Skeletal muscle tissue (tissue), 4 donors: Measurements from ENCODE around the gene ATP2B1. TPM values are rescaled to one million over a fixed set of nuclear protein-coding genes. Genes with fewer than 3 reads are reported as not detected.
A peak's percentile ranks its signal among the peaks of the same experiment; 100 is the strongest.

Experiments
- H3K27ac ChIP-seq: one replicate; pipeline ENCODE4 v1.7.0; 2013; ENCODE audit warnings: mild to moderate bottlenecking, low read depth, low read length, inconsistent platforms
- H3K27me3 ChIP-seq, 3 donors: one replicate each; pipeline ENCODE4 v1.7.0; 2013; ENCODE audit warnings: low read length in 3 of 3; ENCODE audit not compliant: control insufficient read depth in 3 of 3, insufficient read depth in 3 of 3
- H3K36me3 ChIP-seq, 3 donors: one replicate each; pipeline ENCODE4 v1.7.0; 2013; ENCODE audit warnings: low read length in 3 of 3; ENCODE audit not compliant: control insufficient read depth in 3 of 3, insufficient read depth in 3 of 3
- H3K4me1 ChIP-seq, 3 donors: one replicate each; pipeline ENCODE4 v1.7.0; 2013; ENCODE audit warnings: low read length in 3 of 3, mild to moderate bottlenecking in 3 of 3; ENCODE audit not compliant: control insufficient read depth in 3 of 3, insufficient read depth in 3 of 3
- H3K4me3 ChIP-seq, 3 donors: one replicate each; pipeline ENCODE4 v1.7.0; 2013; ENCODE audit warnings: low read length in 3 of 3
- H3K9ac ChIP-seq, 3 donors: one replicate each; pipeline ENCODE4 v1.7.0; 2013; ENCODE audit warnings: low read length in 3 of 3, mild to moderate bottlenecking in 3 of 3, moderate library complexity in 2 of 3, low read depth in 1 of 3
- H3K9me3 ChIP-seq, 3 donors: one replicate each; pipeline ENCODE4 v1.7.0; 2013; ENCODE audit warnings: low read length in 3 of 3; ENCODE audit not compliant: control insufficient read depth in 3 of 3
- total RNA-seq: library from RNA; depleted of rRNA; stranded (reverse); fragments of >200 nt; gene quantifications from one replicate; pipeline ENCODE4 v1.2.3, GENCODE V29; 2014
- donor health status: Osteomylitis.

Gene ATP2B1
- total RNA-seq, 1 donor from 2014 or later: 127 TPM

- Histone ChIP-seq H3K36me3 (no peaks in the 10 kb centered on the region), H3K27me3 (no peaks in the 10 kb centered on the region), H3K9ac (no peak overlapping the region), H3K4me3 (no peak overlapping the region), H3K27ac (no peak overlapping the region), H3K9me3 (no peaks in the 10 kb centered on the region), H3K4me1 (peaks cover 6 to 20% (median 13%) of the 10 kb centered on the region in 3 donors)
Observed at GRCh38 chr12:89694542-89694941, 14.1 kb downstream of the ATP2B1 start.

GRCh38 chr12:89693639-89694202, 14.9 kb downstream of the ATP2B1 start:
- no peak overlapping the region for H3K9ac ChIP-seq

GRCh38 chr12:89692439-89692838, 16.2 kb downstream of the ATP2B1 start:
- H3K9me3 ChIP-seq: no peaks in the 10 kb centered on the region
- H3K27me3 ChIP-seq: no peaks in the 10 kb centered on the region
- no peaks in the 10 kb centered on the region for H3K36me3 ChIP-seq
- peaks cover 10 to 20% (median 20%) of the 10 kb centered on the region in 3 donors for H3K4me1 ChIP-seq
- no peak overlapping the region for H3K27ac ChIP-seq
- no peak overlapping the region for H3K9ac ChIP-seq
- H3K4me3 ChIP-seq: no peak overlapping the region

More at GRCh38 chr12:89693639-89694202, 14.9 kb downstream of the ATP2B1 start:
- H3K27ac ChIP-seq: no peak overlapping the region
- no peak overlapping the region for H3K4me3 ChIP-seq
- H3K9me3 ChIP-seq: no peaks in the 10 kb centered on the region
- H3K36me3 ChIP-seq: no peaks in the 10 kb centered on the region
- H3K4me1 ChIP-seq: peaks cover 6 to 20% (median 17%) of the 10 kb centered on the region in 3 donors
- no peaks in the 10 kb centered on the region for H3K27me3 ChIP-seq

- Histone ChIP-seq H3K27me3 (no peaks in the 10 kb centered on the region), H3K36me3 (no peaks in the 10 kb centered on the region), H3K4me1 (peaks cover 10 to 20% (median 14%) of the 10 kb centered on the region in 3 donors), H3K4me3 (no peak overlapping the region), H3K9me3 (no peaks in the 10 kb centered on the region), H3K9ac (no peak overlapping the region), H3K27ac (no peak overlapping the region)
Observed at GRCh38 chr12:89691659-89692058, 17.0 kb downstream of the ATP2B1 start.

GRCh38 chr12:89690925-89691324, 17.7 kb downstream of the ATP2B1 start:
- H3K36me3 ChIP-seq: no peaks in the 10 kb centered on the region
- H3K4me1 ChIP-seq: peaks cover 10 to 20% (median 13%) of the 10 kb centered on the region in 3 donors
- no peaks in the 10 kb centered on the region for H3K27me3 ChIP-seq
- no peaks in the 10 kb centered on the region for H3K9me3 ChIP-seq
- no peak overlapping the region for H3K4me3 ChIP-seq
- no peak overlapping the region for H3K27ac ChIP-seq
- peak overlapping the region in 1 of 3 donors; percentile 10 for H3K9ac ChIP-seq

GRCh38 chr12:89689306-89689705, 19.3 kb downstream of the ATP2B1 start:
- H3K9me3 ChIP-seq: no peaks in the 10 kb centered on the region
- peaks cover 6 to 13% (median 7%) of the 10 kb centered on the region in 3 donors for H3K4me1 ChIP-seq
- no peak overlapping the region for H3K27ac ChIP-seq
- H3K36me3 ChIP-seq: no peaks in the 10 kb centered on the region
- H3K4me3 ChIP-seq: no peak overlapping the region
- H3K9ac ChIP-seq: no peak overlapping the region
- no peaks in the 10 kb centered on the region for H3K27me3 ChIP-seq

GRCh38 chr12:89686311-89686710, 22.3 kb downstream of the ATP2B1 start:
- H3K4me3 ChIP-seq: no peak overlapping the region
- H3K4me1 ChIP-seq: peaks cover 5 to 7% (median 6%) of the 10 kb centered on the region in 3 donors
- H3K27ac ChIP-seq: no peak overlapping the region
- H3K36me3 ChIP-seq: no peaks in the 10 kb centered on the region
- H3K9me3 ChIP-seq: peaks cover 0 to 4% (median 3%) of the 10 kb centered on the region in 3 donors
- H3K27me3 ChIP-seq: no peaks in the 10 kb centered on the region
- H3K9ac ChIP-seq: no peak overlapping the region

GRCh38 chr12:89685363-89685972, 23.2 kb downstream of the ATP2B1 start:
- Histone ChIP-seq H3K4me3 (no peak overlapping the region), H3K9ac (no peak overlapping the region), H3K9me3 (peaks cover 0 to 4% (median 3%) of the 10 kb centered on the region in 3 donors)

GRCh38 chr12:89684136-89684535, 24.5 kb downstream of the ATP2B1 start:
- no peaks in the 10 kb centered on the region for H3K27me3 ChIP-seq
- H3K4me3 ChIP-seq: no peak overlapping the region
- peaks cover 0 to 4% (median 3%) of the 10 kb centered on the region in 3 donors for H3K9me3 ChIP-seq
- H3K9ac ChIP-seq: no peak overlapping the region
- H3K27ac ChIP-seq: no peak overlapping the region
- H3K4me1 ChIP-seq: peaks cover 3 to 6% (median 5%) of the 10 kb centered on the region in 3 donors
- H3K36me3 ChIP-seq: no peaks in the 10 kb centered on the region

More at GRCh38 chr12:89685363-89685972, 23.2 kb downstream of the ATP2B1 start:
- no peaks in the 10 kb centered on the region for H3K36me3 ChIP-seq
- H3K4me1 ChIP-seq: peaks cover 2 to 7% (median 6%) of the 10 kb centered on the region in 3 donors
- no peak overlapping the region for H3K27ac ChIP-seq
- H3K27me3 ChIP-seq: no peaks in the 10 kb centered on the region

- no peak overlapping the region for H3K9ac ChIP-seq
- H3K9me3 ChIP-seq: peaks cover 0 to 4% (median 3%) of the 10 kb centered on the region in 3 donors
- no peak overlapping the region for H3K4me3 ChIP-seq
- H3K36me3 ChIP-seq: no peaks in the 10 kb centered on the region
- peaks cover 0 to 5% (median 2%) of the 10 kb centered on the region in 3 donors for H3K4me1 ChIP-seq
- no peaks in the 10 kb centered on the region for H3K27me3 ChIP-seq
- no peak overlapping the region for H3K27ac ChIP-seq
Observed at GRCh38 chr12:89682284-89682683, 26.4 kb downstream of the ATP2B1 start.
